ENCODE data around the gene SLIT3.

DNA sequence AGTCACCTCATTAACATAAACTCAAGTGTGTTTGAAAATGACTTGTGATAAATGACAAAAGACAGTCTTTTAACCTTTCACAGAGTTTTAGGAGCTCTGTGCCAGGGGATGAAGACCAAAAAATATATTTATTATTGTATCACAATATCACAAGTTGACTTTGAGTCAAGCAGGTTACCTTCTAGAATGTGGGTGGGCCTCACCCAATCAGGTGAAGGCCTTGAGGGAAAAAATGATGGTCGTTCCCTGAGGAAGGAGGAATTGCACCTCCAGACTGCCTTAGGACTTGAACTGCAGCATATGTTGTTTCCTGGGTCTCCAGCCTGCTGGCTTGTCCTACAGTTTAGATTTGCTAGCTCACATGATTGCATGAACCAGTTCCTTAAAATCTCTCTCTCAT is 680.1 kb downstream of the SLIT3 start:
- TF ChIP-seq, protein P1, sequence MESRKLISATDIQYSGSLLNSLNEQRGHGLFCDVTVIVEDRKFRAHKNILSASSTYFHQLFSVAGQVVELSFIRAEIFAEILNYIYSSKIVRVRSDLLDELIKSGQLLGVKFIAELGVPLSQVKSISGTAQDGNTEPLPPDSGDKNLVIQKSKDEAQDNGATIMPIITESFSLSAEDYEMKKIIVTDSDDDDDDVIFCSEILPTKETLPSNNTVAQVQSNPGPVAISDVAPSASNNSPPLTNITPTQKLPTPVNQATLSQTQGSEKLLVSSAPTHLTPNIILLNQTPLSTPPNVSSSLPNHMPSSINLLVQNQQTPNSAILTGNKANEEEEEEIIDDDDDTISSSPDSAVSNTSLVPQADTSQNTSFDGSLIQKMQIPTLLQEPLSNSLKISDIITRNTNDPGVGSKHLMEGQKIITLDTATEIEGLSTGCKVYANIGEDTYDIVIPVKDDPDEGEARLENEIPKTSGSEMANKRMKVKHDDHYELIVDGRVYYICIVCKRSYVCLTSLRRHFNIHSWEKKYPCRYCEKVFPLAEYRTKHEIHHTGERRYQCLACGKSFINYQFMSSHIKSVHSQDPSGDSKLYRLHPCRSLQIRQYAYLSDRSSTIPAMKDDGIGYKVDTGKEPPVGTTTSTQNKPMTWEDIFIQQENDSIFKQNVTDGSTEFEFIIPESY (IDR thresholded peaks at IDR 0.05; ENCODE audit: extremely low read depth, insufficient replicate concordance, low read length) = no peak
- TF ChIP-seq, protein P2, sequence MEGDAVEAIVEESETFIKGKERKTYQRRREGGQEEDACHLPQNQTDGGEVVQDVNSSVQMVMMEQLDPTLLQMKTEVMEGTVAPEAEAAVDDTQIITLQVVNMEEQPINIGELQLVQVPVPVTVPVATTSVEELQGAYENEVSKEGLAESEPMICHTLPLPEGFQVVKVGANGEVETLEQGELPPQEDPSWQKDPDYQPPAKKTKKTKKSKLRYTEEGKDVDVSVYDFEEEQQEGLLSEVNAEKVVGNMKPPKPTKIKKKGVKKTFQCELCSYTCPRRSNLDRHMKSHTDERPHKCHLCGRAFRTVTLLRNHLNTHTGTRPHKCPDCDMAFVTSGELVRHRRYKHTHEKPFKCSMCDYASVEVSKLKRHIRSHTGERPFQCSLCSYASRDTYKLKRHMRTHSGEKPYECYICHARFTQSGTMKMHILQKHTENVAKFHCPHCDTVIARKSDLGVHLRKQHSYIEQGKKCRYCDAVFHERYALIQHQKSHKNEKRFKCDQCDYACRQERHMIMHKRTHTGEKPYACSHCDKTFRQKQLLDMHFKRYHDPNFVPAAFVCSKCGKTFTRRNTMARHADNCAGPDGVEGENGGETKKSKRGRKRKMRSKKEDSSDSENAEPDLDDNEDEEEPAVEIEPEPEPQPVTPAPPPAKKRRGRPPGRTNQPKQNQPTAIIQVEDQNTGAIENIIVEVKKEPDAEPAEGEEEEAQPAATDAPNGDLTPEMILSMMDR (IDR thresholded peaks at IDR 0.05 in 2 of 3, conservative IDR thresholded peaks at IDR 0.05 in 1 of 3; ENCODE audit: borderline replicate concordance in 1 of 3, insufficient read depth in 1 of 3, low read depth in 2 of 3, low read length in 2 of 3) = no peak
- TF ChIP-seq ZNF274 (IDR thresholded peaks at IDR 0.05; ENCODE audit: low read depth, low read length) (no peak), MAX (IDR thresholded peaks at IDR 0.05) (no peak), POLR2A (IDR thresholded peaks at IDR 0.05; ENCODE audit: borderline replicate concordance, extremely low read depth, insufficient read depth, insufficient read length) (no peak), RAD21 (IDR thresholded peaks at IDR 0.05; ENCODE audit: low read depth) (no peak), EZH2 (IDR thresholded peaks at IDR 0.05) (no peak), POLR2AphosphoS5 (IDR thresholded peaks at IDR 0.05; ENCODE audit: low read depth, low read length) (no peak)

Measured in HCT116 (cell line).